Activated naive CD4-positive, alpha-beta T cell treated with anti-CD3 and anti-CD28 coated beads for 36 hours (primary cell): ENCODE data around the gene CRYAA. TPM values are rescaled to one million over a fixed set of nuclear protein-coding genes. Genes with fewer than 3 reads are reported as not detected.
"Not testable (repeated sequence)": the region's sequence is repeated elsewhere in the genome, so short reads cannot be mapped to it uniquely, and the experiment has no call there.

Experiments used
- CTCF ChIA-PET: fragments of 350-600 bp; sonication (Branson Sonifier 250); formaldehyde crosslinking; loops from one replicate; lab custom pipeline; 2021; ENCODE audit warnings: antibody characterized with exemption; lab: Charles Lee
- DNase-seq: peaks from one replicate; pipeline ENCODE4 v3.0.0-alpha.2; 2020
- H3K27ac Mint-ChIP-seq: one replicate; pipeline ENCODE4 v1.8.0; 2021; ENCODE audit warnings: mild to moderate bottlenecking, mixed read lengths
- H3K27me3 Mint-ChIP-seq: one replicate; pipeline ENCODE4 v1.8.0; 2021; ENCODE audit warnings: low read depth, mixed read lengths
- H3K36me3 Mint-ChIP-seq: one replicate; pipeline ENCODE4 v1.8.0; 2021; ENCODE audit warnings: low read depth, mixed read lengths
- H3K4me1 Mint-ChIP-seq: one replicate; pipeline ENCODE4 v1.8.0; 2021; ENCODE audit warnings: low read depth, mixed read lengths
- H3K4me3 Mint-ChIP-seq: one replicate; pipeline ENCODE4 v1.8.0; 2021; ENCODE audit warnings: mild to moderate bottlenecking, moderate library complexity, mixed read lengths
- H3K9me3 Mint-ChIP-seq: one replicate; pipeline ENCODE4 v1.8.0; 2021; ENCODE audit warnings: mixed read lengths
- intact Hi-C: fragments of 100-400 bp; cut with micrococcal nuclease; formaldehyde crosslinking; loops from one replicate; pipeline ENCODE4 v1.15.1; 2023
- total RNA-seq, 2 experiments: library from RNA; stranded (reverse); gene quantifications; one replicate each; pipeline ENCODE4 v1.2.3, GENCODE V29; 2021

Gene CRYAA
- total RNA-seq, 2 experiments from 2014 or later, result not detected

DNA sequence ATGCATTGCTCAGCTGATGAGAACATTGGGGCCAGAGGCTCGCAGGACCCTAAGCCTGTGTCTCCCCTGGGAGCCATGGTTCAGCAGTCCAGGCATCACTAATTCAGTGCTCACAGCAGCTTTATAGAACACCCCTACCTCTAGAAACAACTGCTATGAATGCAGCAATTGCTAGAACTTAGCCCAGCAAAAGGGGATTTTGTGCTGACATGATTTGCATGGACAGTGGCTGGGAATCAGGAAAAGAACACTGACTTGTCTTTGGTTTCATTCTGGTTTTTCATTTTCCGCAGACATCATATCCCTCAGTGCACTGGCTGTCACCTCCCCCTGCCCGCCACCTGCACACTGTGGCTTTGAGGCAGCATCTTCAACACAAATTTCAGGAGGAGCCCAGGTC, 4.0 kb upstream of the CRYAA start:
- H3K9me3 Mint-ChIP-seq, CTCF ChIA-PET, H3K27ac Mint-ChIP-seq, H3K4me3 Mint-ChIP-seq, H3K36me3 Mint-ChIP-seq, DNase-seq, H3K4me1 Mint-ChIP-seq, intact Hi-C loops, H3K27me3 Mint-ChIP-seq: not testable (repeated sequence)

DNA sequence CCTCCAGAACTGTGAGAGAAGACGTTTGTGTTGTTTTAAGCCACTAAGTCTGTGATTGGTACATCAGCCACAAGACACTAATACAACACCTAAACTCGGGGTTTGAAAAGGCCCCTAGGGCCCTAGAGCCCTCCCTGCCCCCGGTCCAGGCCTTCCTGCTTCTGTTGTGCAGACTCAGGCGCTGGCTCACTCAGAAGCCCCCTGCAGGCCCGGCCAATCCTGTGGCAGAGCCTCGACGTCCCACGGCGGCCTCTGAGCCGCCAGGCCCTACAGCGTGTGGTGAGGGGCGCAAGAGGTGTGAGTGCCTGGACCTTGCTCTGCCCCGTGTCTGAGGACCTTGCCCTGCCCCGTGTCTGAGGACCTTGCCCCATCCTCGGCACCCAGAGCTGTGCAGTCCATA, 3.1 kb upstream of the CRYAA start:
- H3K4me1 Mint-ChIP-seq, H3K27ac Mint-ChIP-seq, DNase-seq, H3K36me3 Mint-ChIP-seq, intact Hi-C loops, H3K27me3 Mint-ChIP-seq, CTCF ChIA-PET, H3K9me3 Mint-ChIP-seq, H3K4me3 Mint-ChIP-seq: not testable (repeated sequence)

DNA sequence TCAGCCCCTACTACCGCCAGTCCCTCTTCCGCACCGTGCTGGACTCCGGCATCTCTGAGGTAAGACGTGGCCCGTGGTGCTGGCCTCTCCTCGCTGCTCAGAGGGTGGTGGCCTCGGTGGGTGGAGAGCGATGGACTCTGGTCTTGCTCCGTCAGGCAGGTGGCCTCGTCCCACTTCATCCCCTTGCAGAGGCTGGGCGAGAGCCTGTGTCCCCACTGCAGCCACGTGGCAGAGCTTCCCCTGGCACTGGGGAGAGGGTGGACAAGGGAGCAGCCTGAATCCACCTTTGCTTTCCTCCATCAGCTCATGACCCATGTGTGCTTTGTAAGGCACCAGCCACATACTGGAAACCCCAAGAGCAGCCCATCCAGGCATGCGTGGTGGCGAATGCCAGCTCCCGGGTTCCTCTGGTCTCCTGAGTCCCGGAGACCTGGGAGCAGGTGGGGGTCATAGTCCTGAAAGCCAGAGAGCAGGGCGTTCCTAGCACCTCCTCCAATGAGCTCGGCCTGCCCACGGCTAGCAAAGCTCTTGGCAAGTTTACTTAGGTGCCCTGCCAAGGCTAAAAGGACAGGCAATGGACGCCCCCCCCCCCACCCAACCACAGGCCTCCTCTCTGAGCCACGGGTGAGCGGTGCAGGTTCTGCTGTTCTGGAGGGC, 550 bp downstream of the CRYAA start:
- H3K9me3 Mint-ChIP-seq, H3K27ac Mint-ChIP-seq, H3K4me3 Mint-ChIP-seq, H3K36me3 Mint-ChIP-seq, intact Hi-C loops, CTCF ChIA-PET, H3K27me3 Mint-ChIP-seq, DNase-seq, H3K4me1 Mint-ChIP-seq: not testable (repeated sequence)

DNA sequence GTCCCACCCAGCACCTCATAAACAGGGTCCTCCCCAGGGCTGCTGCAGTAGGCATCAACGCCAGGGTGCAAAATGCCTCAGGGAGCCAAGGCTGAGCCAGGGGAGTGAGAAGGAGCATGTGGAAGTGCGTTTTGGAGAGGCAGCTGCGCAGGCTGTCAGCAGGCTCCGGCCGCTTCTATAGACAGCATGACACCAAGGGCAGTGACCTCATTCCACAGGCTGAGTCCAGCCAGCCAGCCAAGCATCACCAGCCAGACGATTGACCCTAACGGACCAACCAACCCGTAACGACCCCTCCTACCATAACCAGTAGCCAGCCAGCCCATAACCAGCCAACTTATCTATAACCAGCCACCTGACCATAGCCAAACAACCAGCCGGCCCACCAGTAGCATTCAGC, 1.1 kb downstream of the CRYAA start:
- DNase-seq, H3K4me3 Mint-ChIP-seq, H3K36me3 Mint-ChIP-seq, H3K4me1 Mint-ChIP-seq, CTCF ChIA-PET, intact Hi-C loops, H3K27me3 Mint-ChIP-seq, H3K27ac Mint-ChIP-seq, H3K9me3 Mint-ChIP-seq: not testable (repeated sequence)

DNA sequence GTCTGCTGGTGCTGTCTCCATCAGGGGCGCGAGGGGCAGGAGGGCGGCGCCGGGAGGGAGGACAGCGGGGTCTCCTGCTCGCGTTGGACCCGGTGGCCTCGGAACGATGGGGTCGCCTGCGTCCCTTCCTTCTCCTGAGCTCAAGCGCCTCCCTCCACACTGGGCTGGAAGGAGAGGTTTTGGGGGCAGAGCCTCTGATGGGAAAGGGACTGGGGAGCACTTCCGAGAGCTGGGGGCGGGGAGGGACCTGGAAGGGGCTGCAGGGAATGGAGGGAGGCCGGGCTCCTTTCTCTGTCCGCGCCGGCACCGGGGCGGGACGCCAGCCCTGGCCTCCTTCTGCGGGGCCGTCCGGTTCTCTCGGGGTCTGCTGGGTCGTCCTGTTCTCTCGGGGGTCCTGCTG, 4.0 kb downstream of the CRYAA start:
- intact Hi-C loops, H3K4me3 Mint-ChIP-seq, H3K27ac Mint-ChIP-seq, CTCF ChIA-PET, H3K27me3 Mint-ChIP-seq, H3K4me1 Mint-ChIP-seq, H3K9me3 Mint-ChIP-seq, H3K36me3 Mint-ChIP-seq, DNase-seq: not testable (repeated sequence)

DNA sequence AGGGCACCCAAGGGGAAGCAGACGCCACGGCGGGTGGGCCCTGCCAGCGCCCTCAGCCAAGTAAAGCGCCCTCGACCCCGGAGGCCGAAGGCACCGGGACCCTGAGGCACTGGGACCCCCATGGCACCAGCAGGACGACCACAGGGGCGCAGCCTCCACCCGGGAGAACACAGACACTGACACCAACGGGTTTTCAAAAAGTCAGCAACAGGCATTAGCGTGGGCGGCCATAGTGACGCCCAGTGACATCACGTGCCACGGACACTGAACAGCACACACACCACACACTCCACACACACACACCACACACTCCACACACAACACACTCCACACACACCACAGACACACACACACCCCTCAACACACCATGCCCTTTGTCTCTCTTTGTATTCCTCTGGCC, 4.6 kb downstream of the CRYAA start:
- H3K27ac Mint-ChIP-seq, DNase-seq, CTCF ChIA-PET, H3K36me3 Mint-ChIP-seq, H3K27me3 Mint-ChIP-seq, H3K9me3 Mint-ChIP-seq, H3K4me1 Mint-ChIP-seq, intact Hi-C loops, H3K4me3 Mint-ChIP-seq: not testable (repeated sequence)

DNA sequence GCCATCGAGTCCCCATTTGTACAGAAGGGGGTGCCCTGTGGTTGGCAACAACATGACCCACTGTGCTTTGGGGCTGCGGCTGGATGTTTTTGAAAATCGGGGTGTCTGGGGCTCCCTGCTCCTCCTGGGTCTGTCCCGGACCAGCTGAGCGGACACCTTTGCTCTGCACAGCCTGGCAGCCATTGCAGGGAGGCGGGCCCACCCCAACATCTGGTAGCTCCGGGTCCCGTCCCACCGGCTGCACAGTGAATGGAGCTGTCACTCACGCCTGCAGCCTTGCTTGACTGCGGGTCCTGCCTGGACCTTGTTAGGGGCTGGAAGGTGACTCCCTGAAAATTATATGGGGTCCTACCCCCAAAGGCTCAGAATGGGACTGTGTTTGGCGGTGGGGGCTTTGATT, 5.1 kb downstream of the CRYAA start:
- H3K4me3 Mint-ChIP-seq, H3K36me3 Mint-ChIP-seq, DNase-seq, CTCF ChIA-PET, H3K27ac Mint-ChIP-seq, H3K27me3 Mint-ChIP-seq, H3K4me1 Mint-ChIP-seq, intact Hi-C loops, H3K9me3 Mint-ChIP-seq: not testable (repeated sequence)

DNA sequence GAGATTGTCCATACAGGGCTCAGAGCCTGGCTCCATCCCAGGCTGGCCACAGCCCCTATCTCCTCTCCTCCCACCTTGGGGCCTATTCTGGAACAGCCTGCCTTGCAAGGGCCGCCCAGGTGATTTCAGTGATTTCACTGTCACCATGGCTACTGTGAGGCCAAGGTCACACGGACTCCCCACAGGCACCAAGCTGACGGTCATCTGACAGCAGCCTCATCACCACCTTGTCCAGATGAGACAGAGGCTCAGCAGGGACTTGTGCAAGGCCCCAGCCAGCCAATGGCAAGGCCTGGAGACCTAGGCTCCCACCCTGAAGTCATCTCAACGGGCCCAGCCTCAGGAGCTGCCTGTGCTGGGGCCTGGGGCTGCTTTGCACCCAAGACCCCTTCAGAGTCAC, 6.2 kb downstream of the CRYAA start:
- H3K4me3 Mint-ChIP-seq, DNase-seq, H3K36me3 Mint-ChIP-seq, H3K9me3 Mint-ChIP-seq, intact Hi-C loops, H3K27ac Mint-ChIP-seq, H3K27me3 Mint-ChIP-seq, CTCF ChIA-PET, H3K4me1 Mint-ChIP-seq: not testable (repeated sequence)

DNA sequence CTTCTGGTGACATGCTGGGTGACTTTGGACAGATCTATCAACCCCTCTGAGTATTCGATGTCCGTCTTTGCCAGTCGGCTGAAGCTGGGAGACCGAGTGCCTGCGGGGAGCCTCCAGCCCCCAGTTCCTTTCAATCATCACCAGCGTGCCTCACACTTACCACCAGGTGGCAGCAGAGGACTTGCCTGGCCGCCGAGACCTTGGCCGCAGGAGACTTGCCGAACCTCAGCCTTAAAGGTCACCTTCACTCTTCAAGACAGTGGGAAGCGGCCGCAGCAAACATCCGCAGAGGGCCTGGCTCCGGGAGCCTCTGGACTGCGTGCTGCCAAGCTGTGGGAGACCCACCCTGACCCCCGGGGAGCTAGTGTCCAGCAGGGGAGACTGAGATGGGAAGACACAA, 7.8 kb downstream of the CRYAA start:
- intact Hi-C loops, H3K4me3 Mint-ChIP-seq, H3K36me3 Mint-ChIP-seq, H3K4me1 Mint-ChIP-seq, H3K9me3 Mint-ChIP-seq, DNase-seq, H3K27me3 Mint-ChIP-seq, CTCF ChIA-PET, H3K27ac Mint-ChIP-seq: not testable (repeated sequence)

DNA sequence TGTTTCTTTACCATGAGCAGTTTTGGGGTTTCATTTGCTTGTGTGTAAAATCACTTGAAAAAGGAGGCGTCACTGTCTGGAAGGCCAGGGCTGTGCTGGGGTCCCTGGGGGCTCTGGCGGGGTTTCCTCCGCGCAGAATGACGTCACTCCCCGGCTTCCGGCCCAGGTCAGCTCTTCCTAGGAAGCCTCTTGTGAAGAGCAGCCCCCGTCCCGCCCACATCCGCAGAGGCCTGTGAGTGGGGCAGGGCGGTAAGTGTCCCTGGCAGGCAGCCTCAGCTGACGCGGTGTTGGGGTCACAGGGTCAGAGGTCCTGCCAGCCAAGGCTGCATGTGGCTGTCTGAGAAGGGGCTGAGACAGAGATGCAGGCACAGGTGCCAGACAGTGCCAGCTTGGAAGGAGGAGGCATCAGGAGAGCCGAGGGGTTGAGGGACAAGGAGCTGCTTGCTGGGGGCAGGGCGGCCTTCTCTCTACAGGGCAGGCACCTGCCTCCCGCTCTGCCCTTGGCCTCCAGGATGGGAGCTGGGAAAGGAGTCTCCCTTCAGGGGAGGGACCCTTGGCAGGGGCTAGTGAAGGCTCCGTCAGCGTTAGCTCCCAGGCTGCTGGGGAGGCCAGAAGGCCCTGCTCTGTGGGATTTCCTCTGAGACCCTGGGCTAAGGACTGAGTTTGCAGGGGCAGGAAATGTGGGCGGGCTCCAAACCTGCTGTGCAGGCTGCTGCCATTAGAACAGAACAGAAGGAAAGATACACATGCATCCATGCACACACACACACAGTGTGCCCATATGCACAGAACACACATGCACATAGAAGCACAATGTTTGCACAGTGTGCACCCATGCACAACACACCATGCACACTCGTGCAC, 8.5 kb downstream of the CRYAA start:
- H3K4me1 Mint-ChIP-seq, H3K4me3 Mint-ChIP-seq, CTCF ChIA-PET: not testable (repeated sequence)

DNA sequence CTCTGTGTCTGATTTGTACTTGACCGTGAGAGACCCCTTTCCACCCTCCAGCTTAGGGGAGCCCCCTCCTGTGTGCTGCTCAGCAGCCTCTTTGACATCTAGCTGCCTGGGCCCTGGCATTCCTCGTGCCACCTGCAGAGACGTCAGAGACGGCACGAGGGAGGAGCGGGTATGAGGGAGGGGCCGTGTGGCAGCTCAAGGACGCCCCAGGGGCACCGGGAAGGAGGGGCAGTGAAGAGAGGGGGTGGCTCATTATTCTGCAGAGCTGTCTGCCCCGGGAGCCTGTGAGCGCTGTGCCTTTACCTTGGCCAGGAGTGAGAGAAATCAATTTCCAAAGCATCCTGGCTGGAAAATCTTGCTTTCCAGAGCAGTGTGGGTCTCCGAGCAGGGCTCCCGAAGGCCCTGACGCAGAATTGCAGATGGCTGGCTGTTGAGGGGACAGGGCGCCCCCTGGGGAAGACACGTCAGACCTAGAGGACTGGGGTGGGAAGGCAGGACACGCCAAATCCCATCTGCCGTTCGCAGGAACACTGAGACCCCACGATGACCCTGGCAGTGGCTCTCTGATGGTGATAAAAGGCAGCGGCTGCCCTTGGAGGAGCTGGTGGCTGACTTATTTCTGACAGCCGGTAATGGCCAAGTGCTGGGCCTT, 9.5 kb downstream of the CRYAA start:
- H3K27me3 Mint-ChIP-seq, H3K4me1 Mint-ChIP-seq, intact Hi-C loops, CTCF ChIA-PET, H3K9me3 Mint-ChIP-seq, H3K4me3 Mint-ChIP-seq, H3K27ac Mint-ChIP-seq, DNase-seq, H3K36me3 Mint-ChIP-seq: not testable (repeated sequence)

More for the DNA sequence above, 8.5 kb downstream of the CRYAA start:
- intact Hi-C loops, H3K27ac Mint-ChIP-seq, H3K27me3 Mint-ChIP-seq, H3K36me3 Mint-ChIP-seq, H3K9me3 Mint-ChIP-seq, DNase-seq: not testable (repeated sequence)

DNA sequence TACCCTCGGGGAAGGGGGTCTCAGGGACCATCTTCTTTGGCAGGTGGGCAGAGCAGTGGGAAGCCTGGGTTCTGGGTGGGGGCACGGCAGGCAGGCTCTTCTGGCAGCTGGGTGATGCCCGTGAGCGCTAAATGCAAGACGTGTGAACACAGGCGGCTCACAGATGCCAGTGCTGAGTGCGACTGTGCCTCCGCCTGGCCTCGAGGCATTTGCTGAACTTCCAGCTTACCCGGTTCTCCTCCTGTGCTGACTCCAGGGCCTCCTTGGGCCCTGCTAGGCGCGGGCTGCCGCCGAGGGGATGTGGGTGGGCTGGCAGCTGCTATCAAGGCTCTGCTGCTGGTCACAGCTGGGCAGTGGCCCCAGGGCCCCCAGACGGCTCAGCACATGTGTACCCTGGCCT, 12.2 kb downstream of the CRYAA start:
- intact Hi-C loops, H3K4me3 Mint-ChIP-seq, H3K4me1 Mint-ChIP-seq, CTCF ChIA-PET, H3K27ac Mint-ChIP-seq, H3K27me3 Mint-ChIP-seq, H3K9me3 Mint-ChIP-seq, DNase-seq, H3K36me3 Mint-ChIP-seq: not testable (repeated sequence)

DNA sequence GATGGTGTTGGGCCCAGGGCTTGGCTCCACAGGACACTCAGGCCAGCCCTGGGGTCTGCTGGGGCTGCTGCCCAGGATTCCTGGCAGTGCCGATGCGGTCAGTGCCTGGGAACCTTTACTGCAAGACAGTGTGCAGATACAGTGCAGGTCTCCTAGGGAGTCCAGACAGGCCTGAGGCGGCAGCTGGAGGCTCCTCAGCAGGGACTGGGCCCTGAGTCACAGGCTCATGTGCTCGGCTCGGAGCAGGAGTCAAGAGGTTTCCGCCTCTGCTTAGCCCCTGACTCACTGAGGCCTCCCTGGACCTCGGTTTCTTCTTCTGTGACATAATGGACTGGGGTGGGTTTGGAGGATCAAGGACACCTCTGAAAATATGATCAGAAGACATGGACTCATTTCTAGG, 18.5 kb downstream of the CRYAA start:
- H3K4me3 Mint-ChIP-seq, H3K27me3 Mint-ChIP-seq, H3K4me1 Mint-ChIP-seq, H3K9me3 Mint-ChIP-seq, intact Hi-C loops, DNase-seq, CTCF ChIA-PET, H3K27ac Mint-ChIP-seq, H3K36me3 Mint-ChIP-seq: not testable (repeated sequence)
